WTC11 (cell line): ENCODE measurements around the gene KBTBD12.

Experiments
- IRF2 ChIP-seq: sonication (generic); formaldehyde crosslinking; IDR thresholded peaks from 2 replicates; pipeline ENCODE4 v1.8.0; 2022; ENCODE audit warnings: low read depth, missing genetic modification reagents, borderline replicate concordance
- JUN ChIP-seq: sonication (generic); formaldehyde crosslinking; IDR thresholded peaks from 2 replicates; pipeline ENCODE4 v1.8.0; 2023; ENCODE audit warnings: mild to moderate bottlenecking, missing genetic modification reagents
- RORB ChIP-seq: fragments of 250-450 bp; sonication (Bioruptor Pico); IDR thresholded peaks from 2 replicates; pipeline ENCODE4 v1.9.0; 2021; ENCODE audit warnings: mild to moderate bottlenecking
- SP1 ChIP-seq: sonication (generic); formaldehyde crosslinking; conservative IDR thresholded peaks from 2 replicates; pipeline ENCODE4 v1.8.1; 2022; ENCODE audit warnings: missing genetic modification reagents
- TCF7 ChIP-seq: sonication (generic); formaldehyde crosslinking; IDR thresholded peaks from 2 replicates; pipeline ENCODE4 v1.8.0; 2022; ENCODE audit warnings: mild to moderate bottlenecking, low read depth, missing genetic modification reagents, moderate library complexity
- TF ChIP-seq, protein P1 (sequence below): sonication (generic); formaldehyde crosslinking; IDR thresholded peaks from 2 replicates; pipeline ENCODE4 v1.8.1; 2023; ENCODE audit warnings: mild to moderate bottlenecking, moderate library complexity, missing genetic modification reagents
- TF ChIP-seq, protein P2 (sequence below): fragments of 200-600 bp; IDR thresholded peaks from 2 replicates; pipeline ENCODE4 v1.8.0; 2022; ENCODE audit warnings: antibody characterized with exemption
- TF ChIP-seq, protein P3 (sequence below): sonication (generic); formaldehyde crosslinking; IDR thresholded peaks from 2 replicates; pipeline ENCODE4 v1.8.0; 2022; ENCODE audit warnings: missing genetic modification reagents
- TF ChIP-seq, protein P4 (sequence below): sonication (generic); formaldehyde crosslinking; conservative IDR thresholded peaks from 2 replicates; pipeline ENCODE4 v1.8.1; 2022; ENCODE audit warnings: mild to moderate bottlenecking, missing genetic modification reagents
- TF ChIP-seq, protein P5 (sequence below): sonication (generic); formaldehyde crosslinking; IDR thresholded peaks from 2 replicates; pipeline ENCODE4 v1.8.0; 2022; ENCODE audit warnings: mild to moderate bottlenecking, missing genetic modification reagents
- TF ChIP-seq, protein P6 (sequence below): sonication (generic); formaldehyde crosslinking; IDR thresholded peaks from 2 replicates; pipeline ENCODE4 v1.8.1; 2022; ENCODE audit warnings: low read depth, mild to moderate bottlenecking, moderate library complexity, missing genetic modification reagents, borderline replicate concordance

DNA sequence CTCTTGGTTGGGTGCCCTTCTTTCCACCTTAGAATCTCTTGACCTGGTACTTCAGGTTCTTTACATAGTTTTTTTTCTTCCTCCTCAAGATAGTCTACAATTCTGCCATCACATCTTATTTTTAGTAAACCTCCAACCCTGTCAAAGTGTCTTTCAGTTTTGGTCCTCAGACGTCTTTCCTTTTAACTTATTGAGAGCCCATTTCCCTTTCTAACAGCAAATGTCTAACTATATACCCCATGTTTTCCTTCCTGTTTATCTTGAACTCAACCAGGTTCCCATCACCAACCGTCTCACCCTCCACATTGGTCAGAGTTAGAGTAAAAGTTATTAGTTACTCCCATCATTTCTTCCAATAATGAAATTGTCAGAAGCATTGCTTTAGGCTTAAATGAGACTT is 10.4 kb downstream of the KBTBD12 start:
- TF ChIP-seq IRF2 (no peak), TCF7 (CRISPR knock-in tag) (no peak), SP1 (CRISPR knock-in tag) (no peak), RORB (CRISPR knock-in tag) (no peak), JUN (no peak)
- TF ChIP-seq, protein P1, sequence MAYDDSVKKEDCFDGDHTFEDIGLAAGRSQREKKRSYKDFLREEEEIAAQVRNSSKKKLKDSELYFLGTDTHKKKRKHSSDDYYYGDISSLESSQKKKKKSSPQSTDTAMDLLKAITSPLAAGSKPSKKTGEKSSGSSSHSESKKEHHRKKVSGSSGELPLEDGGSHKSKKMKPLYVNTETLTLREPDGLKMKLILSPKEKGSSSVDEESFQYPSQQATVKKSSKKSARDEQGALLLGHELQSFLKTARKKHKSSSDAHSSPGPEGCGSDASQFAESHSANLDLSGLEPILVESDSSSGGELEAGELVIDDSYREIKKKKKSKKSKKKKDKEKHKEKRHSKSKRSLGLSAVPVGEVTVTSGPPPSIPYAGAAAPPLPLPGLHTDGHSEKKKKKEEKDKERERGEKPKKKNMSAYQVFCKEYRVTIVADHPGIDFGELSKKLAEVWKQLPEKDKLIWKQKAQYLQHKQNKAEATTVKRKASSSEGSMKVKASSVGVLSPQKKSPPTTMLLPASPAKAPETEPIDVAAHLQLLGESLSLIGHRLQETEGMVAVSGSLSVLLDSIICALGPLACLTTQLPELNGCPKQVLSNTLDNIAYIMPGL (CRISPR knock-in tag) = no peak
- TF ChIP-seq, protein P2, sequence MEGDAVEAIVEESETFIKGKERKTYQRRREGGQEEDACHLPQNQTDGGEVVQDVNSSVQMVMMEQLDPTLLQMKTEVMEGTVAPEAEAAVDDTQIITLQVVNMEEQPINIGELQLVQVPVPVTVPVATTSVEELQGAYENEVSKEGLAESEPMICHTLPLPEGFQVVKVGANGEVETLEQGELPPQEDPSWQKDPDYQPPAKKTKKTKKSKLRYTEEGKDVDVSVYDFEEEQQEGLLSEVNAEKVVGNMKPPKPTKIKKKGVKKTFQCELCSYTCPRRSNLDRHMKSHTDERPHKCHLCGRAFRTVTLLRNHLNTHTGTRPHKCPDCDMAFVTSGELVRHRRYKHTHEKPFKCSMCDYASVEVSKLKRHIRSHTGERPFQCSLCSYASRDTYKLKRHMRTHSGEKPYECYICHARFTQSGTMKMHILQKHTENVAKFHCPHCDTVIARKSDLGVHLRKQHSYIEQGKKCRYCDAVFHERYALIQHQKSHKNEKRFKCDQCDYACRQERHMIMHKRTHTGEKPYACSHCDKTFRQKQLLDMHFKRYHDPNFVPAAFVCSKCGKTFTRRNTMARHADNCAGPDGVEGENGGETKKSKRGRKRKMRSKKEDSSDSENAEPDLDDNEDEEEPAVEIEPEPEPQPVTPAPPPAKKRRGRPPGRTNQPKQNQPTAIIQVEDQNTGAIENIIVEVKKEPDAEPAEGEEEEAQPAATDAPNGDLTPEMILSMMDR = no peak
- TF ChIP-seq, protein P3, sequence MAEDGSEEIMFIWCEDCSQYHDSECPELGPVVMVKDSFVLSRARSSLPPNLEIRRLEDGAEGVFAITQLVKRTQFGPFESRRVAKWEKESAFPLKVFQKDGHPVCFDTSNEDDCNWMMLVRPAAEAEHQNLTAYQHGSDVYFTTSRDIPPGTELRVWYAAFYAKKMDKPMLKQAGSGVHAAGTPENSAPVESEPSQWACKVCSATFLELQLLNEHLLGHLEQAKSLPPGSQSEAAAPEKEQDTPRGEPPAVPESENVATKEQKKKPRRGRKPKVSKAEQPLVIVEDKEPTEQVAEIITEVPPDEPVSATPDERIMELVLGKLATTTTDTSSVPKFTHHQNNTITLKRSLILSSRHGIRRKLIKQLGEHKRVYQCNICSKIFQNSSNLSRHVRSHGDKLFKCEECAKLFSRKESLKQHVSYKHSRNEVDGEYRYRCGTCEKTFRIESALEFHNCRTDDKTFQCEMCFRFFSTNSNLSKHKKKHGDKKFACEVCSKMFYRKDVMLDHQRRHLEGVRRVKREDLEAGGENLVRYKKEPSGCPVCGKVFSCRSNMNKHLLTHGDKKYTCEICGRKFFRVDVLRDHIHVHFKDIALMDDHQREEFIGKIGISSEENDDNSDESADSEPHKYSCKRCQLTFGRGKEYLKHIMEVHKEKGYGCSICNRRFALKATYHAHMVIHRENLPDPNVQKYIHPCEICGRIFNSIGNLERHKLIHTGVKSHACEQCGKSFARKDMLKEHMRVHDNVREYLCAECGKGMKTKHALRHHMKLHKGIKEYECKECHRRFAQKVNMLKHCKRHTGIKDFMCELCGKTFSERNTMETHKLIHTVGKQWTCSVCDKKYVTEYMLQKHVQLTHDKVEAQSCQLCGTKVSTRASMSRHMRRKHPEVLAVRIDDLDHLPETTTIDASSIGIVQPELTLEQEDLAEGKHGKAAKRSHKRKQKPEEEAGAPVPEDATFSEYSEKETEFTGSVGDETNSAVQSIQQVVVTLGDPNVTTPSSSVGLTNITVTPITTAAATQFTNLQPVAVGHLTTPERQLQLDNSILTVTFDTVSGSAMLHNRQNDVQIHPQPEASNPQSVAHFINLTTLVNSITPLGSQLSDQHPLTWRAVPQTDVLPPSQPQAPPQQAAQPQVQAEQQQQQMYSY (CRISPR knock-in tag) = no peak
- TF ChIP-seq, protein P4, sequence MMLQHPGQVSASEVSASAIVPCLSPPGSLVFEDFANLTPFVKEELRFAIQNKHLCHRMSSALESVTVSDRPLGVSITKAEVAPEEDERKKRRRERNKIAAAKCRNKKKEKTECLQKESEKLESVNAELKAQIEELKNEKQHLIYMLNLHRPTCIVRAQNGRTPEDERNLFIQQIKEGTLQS (CRISPR knock-in tag) = no peak
- TF ChIP-seq, protein P5, sequence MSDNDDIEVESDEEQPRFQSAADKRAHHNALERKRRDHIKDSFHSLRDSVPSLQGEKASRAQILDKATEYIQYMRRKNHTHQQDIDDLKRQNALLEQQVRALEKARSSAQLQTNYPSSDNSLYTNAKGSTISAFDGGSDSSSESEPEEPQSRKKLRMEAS (CRISPR knock-in tag) = no peak
- TF ChIP-seq, protein P6, sequence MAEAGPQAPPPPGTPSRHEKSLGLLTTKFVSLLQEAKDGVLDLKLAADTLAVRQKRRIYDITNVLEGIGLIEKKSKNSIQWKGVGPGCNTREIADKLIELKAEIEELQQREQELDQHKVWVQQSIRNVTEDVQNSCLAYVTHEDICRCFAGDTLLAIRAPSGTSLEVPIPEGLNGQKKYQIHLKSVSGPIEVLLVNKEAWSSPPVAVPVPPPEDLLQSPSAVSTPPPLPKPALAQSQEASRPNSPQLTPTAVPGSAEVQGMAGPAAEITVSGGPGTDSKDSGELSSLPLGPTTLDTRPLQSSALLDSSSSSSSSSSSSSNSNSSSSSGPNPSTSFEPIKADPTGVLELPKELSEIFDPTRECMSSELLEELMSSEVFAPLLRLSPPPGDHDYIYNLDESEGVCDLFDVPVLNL = no peak
